RWPE1 (cell line): ENCODE results near the gene ADRB1.

Source experiments
- CTCF ChIA-PET: fragments of 350-600 bp; sonication (Branson Sonifier 250); formaldehyde crosslinking; extraction: SDS; loops from one replicate; lab custom pipeline; 2021; lab: Yijun Ruan, JAX
- POLR2A ChIA-PET: fragments of 400-600 bp; formaldehyde crosslinking; extraction: SDS; loops from one replicate; lab custom pipeline; 2020; ENCODE audit warnings: antibody characterized with exemption; ENCODE audit not compliant: low non-redundant PET; lab: Yijun Ruan, JAX
- DNase-seq: peaks from one replicate; pipeline ENCODE4 v3.0.0; 2012; ENCODE audit warnings: low spot score
- H3K27ac ChIP-seq: fragments of 450-650 bp; 2 replicates; pipeline ENCODE4 v1.5.1; 2017
- TF ChIP-seq, protein P1 (sequence below): fragments of 450-650 bp; conservative IDR thresholded peaks from 2 replicates; pipeline ENCODE4 v1.5.1; 2017; ENCODE audit warnings: low read depth, mild to moderate bottlenecking

Gene ADRB1

DNA sequence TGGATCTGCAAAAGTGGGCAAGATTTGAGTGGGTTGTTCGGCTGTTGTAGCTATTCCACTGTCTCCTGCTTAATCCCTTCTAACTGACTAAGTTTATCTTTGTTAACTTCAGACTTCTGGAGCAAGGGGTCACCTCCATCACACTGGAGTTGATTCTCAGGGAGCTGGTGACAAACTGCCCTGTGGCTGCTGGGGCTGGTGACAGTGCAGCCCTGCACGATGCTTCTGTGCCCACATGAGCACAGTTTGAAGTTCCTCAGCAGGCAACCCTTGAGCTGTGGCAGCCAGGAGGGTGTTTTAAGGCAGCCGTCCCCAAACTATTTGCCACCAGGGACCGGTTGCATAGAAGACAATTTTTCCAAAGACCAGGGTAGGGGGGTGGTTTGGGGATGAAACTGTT is 40.5 kb downstream of the ADRB1 start:
- H3K27ac ChIP-seq, result no peak overlapping the region
- ChIA-PET CTCF (interaction anchor here (0.5 to 1.1 kb wide), 3 partner anchors 43 to 171 kb away, joined by 3 read pairs; no protein-coding TSS in a partner anchor), POLR2A (no interaction called here)
- TF ChIP-seq, protein P1, sequence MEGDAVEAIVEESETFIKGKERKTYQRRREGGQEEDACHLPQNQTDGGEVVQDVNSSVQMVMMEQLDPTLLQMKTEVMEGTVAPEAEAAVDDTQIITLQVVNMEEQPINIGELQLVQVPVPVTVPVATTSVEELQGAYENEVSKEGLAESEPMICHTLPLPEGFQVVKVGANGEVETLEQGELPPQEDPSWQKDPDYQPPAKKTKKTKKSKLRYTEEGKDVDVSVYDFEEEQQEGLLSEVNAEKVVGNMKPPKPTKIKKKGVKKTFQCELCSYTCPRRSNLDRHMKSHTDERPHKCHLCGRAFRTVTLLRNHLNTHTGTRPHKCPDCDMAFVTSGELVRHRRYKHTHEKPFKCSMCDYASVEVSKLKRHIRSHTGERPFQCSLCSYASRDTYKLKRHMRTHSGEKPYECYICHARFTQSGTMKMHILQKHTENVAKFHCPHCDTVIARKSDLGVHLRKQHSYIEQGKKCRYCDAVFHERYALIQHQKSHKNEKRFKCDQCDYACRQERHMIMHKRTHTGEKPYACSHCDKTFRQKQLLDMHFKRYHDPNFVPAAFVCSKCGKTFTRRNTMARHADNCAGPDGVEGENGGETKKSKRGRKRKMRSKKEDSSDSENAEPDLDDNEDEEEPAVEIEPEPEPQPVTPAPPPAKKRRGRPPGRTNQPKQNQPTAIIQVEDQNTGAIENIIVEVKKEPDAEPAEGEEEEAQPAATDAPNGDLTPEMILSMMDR, result no peak
- DNase-seq, result no peak

DNA sequence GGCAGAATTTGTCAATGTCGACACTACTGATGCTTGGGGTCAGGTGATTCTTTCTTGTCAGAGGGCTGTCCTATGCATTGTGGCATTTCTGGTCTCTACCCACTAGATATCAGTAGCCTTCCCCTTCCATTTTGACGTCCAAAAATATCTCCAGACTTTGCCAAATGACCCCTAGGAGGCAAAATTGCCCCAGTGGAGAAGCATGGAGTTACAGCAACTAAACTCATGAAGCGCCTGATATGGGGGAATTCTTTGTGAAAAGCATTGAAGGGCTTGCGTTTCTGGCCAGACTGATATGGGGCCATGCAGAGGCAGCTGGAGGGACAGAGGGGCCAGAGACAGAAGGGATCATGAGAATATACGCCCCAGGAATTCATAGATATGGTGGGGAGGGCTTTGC is 43.6 kb downstream of the ADRB1 start:
- H3K27ac ChIP-seq, result no peak overlapping the region
- POLR2A ChIA-PET, result no interaction called here
- TF ChIP-seq, protein P1, result no peak
- DNase-seq, result no peak
- CTCF ChIA-PET, result interaction anchor here (0.6 to 0.9 kb wide), 2 partner anchors 54 to 215 kb away, joined by 3 to 5 read pairs; no protein-coding TSS in a partner anchor

DNA sequence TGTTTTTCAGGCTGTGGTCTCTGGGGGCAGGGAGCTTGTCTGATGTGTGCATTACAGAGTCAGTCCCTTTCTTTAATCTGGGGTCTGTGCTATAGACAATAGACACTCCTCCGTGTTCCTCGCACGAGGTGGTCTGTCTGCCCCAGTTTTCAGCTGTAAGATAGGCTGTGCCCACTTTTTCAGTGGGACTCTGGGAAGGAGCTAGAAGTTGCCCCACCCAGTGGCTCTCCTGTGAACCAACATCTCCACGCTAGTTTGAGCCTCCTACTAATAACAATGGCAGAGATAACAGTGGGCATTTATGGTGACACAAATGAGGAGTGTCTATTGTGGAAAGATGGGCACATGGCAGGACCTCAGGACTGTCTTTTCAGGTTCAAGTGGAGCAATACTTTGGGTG is 44.0 kb downstream of the ADRB1 start:
- ChIA-PET CTCF (interaction anchor here (0.5 to 0.9 kb wide), 4 partner anchors 13 to 421 kb away, joined by 3 to 5 read pairs (median 3); no protein-coding TSS in a partner anchor), POLR2A (no interaction called here)
- TF ChIP-seq, protein P1, result no peak
- no peak for DNase-seq
- no peak overlapping the region for H3K27ac ChIP-seq

DNA sequence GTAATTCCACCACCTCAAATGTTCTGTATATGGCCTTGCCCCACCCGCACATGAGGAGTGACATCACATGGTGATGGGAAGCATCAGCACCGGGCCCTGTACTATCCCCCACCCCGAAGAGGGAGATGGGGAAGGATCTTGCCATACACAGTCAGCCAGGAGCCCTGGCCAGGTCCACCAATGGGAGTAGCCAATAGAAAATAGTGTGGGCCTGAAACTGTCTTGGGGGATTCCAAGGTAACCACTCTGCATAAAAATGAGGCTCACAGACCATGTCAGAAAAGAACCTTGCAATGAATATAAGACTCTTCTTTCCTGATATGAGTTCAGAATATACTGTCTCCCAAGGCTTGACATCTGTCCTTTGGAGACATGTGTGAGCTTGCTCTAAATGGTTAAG is 51.1 kb downstream of the ADRB1 start:
- DNase-seq, result no peak
- no peak overlapping the region for H3K27ac ChIP-seq
- POLR2A ChIA-PET, result no interaction called here
- TF ChIP-seq, protein P1, result no peak
- CTCF ChIA-PET, result interaction anchor here (0.7 kb wide), 1 partner anchor 1212 kb away, joined by 3 read pairs; no protein-coding TSS in a partner anchor

DNA sequence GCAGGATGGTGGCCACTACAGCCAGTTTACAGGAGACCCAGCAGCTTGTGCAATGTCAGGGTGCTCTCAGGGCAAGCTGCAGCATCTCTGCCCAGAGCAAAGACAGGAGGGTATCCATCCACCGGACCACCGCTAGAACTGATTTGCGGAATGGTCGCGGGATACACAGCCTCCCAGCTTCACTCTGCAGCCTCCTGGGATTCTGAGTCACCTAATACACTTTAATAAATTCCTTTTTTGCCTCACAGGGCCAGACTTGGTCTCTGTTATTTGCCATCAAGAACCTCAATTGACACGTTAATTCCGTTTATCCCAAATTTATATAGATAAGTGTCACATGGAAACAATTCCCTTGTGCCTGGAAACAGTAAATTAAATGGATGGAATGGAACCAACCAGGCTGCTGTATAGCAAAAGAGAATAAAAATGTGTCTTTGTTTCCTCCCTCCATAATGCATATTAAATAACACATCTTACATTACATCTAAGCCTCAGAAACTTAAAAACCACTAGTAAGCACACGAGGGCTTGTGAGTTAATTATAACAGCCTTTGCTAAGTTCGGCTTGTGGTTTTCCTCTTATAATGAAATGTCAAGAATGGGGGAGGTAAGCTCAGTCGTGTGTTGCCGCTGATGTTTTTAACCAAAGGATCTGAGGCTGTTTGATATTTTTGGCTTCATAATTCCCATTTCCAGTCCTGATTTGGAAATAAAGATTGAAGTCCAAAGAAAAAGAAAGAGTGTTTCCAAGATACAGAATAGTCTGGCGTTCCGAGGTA is 52.1 kb downstream of the ADRB1 start:
- ChIA-PET POLR2A (interaction anchor here (0.5 kb wide), 1 partner anchor 157 kb away, joined by 3 read pairs; no protein-coding TSS in a partner anchor), CTCF (interaction anchor here (0.6 kb wide), 2 partner anchors 245 to 1011 kb away, joined by 5 to 6 read pairs; no protein-coding TSS in a partner anchor)
- DNase-seq, result no peak
- TF ChIP-seq, protein P1, result no peak
- no peak overlapping the region for H3K27ac ChIP-seq
